Stimulated activated CD8-positive, alpha-beta memory T cell treated with anti-CD3 and anti-CD28 coated beads, Interleukin-7, amount 100 ng/mL, for 1 hour (primary cell): ENCODE measurements around the gene DNAJC7.
A peak's percentile ranks its signal among the peaks of the same experiment; 100 is the strongest.

ENCODE experiments used
- DNase-seq, 2 donors: peaks; one replicate each; pipeline ENCODE4 v3.0.0-alpha.2; 2020; ENCODE audit warnings: low read depth in 2 of 2

Gene DNAJC7, protein sequence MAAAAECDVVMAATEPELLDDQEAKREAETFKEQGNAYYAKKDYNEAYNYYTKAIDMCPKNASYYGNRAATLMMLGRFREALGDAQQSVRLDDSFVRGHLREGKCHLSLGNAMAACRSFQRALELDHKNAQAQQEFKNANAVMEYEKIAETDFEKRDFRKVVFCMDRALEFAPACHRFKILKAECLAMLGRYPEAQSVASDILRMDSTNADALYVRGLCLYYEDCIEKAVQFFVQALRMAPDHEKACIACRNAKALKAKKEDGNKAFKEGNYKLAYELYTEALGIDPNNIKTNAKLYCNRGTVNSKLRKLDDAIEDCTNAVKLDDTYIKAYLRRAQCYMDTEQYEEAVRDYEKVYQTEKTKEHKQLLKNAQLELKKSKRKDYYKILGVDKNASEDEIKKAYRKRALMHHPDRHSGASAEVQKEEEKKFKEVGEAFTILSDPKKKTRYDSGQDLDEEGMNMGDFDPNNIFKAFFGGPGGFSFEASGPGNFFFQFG

DNA sequence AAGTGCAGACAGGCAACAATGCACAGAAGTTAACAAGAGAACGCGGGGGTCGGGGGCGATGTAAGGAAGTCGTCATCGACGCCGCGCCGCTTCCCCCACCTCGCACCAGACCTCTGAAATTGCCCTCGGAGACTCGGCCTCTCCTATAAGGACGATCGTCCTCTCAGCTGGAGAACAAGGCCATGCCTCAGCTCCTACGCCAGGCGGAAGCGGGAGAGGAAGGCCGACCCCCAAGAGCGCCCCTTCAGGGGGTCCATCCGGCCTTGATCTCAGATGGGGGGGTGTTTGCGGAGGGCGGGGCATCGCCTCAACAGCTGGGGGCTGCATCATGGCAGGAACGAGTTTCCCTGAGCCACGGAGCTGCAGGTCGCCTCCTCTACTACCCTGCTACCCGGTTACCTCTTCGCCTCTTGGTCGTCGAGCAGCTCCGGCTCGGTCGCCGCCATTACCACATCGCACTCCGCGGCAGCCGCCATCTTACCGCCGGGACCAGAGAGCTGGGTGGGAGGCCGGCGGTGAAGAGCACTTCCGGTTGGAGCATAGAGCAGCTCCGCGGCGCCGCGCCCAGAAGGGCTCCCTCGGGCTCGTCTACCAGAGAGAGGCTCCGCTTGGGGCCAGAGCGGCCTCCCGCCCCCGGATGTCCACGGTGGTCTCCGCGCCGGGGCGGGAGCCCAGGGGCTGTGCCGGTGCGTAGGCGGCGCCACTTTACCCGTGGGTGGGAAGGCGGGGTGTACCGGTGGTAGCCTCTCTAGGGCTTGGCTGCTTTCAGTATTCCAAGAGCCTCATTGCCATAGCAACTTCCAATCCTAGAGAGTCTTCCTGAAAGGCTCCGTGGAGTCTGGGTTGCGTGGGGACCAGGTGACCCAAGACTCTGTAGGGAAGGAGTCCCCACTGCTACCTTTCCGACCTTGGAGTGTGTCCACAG, at the start of gene DNAJC7:
Gene DNAJC7, minus strand, starts transcription at position 499 of the 925 bp plus-strand sequence. Its CDS starts 23 bp downstream, at position 476.
- peak; percentile 71 to 78 for DNase-seq

- DNase-seq = no peak
These were observed 48.0 kb upstream of the DNAJC7 start for GRCh38 chr17:42065201-42065600.

GRCh38 chr17:42062681-42063080, 45.4 kb upstream of the DNAJC7 start:
- no peak for DNase-seq

DNA sequence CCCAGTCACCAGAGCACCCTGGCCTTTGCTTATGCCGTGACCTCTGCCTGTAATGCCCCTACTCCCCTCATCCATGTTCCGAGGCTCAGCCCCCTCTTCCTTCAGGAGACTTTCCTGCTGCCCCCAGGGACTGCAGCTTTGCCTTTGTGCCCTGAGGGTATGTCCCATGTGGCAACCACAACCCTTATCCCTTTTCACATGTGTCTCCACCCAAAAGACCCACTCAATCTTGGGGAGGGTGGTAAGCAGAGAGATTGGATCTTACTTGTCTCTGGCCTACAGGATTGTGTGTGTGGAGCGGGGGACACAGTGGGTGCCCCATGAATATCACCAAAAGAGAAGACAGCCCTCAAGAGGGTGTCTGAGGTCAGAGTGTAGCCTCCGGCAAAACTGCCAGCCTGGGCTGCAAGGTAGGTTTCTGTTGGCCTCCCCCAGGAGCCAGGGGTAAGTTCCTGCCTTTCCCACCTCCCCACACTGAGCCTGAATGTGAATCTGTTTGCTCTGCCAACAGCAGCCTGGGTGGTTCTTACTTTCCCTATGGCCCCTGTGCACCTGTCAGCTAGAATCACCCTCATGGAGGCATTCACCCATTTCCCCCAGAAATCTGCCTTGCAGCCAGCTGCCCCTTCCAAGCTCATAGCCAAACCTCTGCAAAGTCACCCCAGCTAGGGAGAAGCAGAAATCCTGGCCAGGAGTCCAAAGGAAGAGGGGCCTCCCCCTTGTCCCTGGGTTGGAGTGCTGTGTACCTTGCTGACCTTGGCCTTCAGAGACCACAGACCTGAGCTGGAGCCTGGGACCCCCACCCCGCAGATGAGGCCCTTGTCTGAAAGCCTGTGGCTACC, 44.6 kb upstream of the DNAJC7 start:
- DNase-seq = no peak

- no peak for DNase-seq
These were observed 43.0 kb upstream of the DNAJC7 start for GRCh38 chr17:42060231-42060630.

DNA sequence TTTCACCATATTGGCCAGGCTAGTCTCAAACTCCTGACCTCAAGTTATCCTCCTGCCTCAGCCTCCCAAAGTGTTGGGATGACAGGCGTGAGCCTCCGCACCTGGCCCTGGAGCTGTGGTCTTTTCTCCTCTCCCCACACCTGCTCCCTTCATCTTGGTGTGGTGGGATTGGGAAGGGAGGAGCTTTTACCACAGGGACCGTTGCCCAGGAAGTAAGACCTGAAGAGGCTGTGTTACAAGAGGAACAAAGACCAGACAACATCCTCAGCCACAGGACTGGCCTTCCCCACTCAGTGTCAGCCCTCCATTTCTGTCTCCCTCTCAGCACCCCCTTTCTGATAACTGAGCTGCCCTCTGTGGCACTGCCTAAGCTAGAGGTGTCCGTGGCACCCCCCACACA, 42.6 kb upstream of the DNAJC7 start:
- DNase-seq = no peak

GRCh38 chr17:42058063-42058462, 40.8 kb upstream of the DNAJC7 start:
- no peak for DNase-seq

DNA sequence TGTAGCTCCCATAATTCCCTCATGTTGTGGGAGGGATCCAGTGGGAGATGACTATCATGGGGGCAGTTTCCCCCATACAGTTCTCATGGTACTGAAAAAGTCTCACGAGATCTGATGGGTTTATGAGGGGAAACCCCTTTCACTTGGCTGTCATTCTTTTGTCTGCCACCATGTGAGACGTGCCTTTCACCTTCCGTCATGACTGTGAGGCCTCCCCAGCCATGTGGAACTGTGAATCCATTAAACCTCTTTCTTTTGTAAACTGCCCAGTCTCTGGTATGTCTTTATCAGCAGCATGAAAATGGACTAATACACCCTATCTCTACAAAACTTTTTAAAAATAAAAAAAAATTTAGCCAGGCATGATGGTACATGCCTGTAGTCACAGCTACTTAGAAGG, 39.4 kb upstream of the DNAJC7 start:
- DNase-seq = no peak

- DNase-seq = no peak
These were observed 38.3 kb upstream of the DNAJC7 start for GRCh38 chr17:42055496-42055895.

GRCh38 chr17:42055027-42055426, 37.8 kb upstream of the DNAJC7 start:
- no peak for DNase-seq

- DNase-seq = no peak
These were observed 36.7 kb upstream of the DNAJC7 start for GRCh38 chr17:42053731-42054500.

- DNase-seq = no peak
These were observed 35.2 kb upstream of the DNAJC7 start for GRCh38 chr17:42052346-42052877.

DNA sequence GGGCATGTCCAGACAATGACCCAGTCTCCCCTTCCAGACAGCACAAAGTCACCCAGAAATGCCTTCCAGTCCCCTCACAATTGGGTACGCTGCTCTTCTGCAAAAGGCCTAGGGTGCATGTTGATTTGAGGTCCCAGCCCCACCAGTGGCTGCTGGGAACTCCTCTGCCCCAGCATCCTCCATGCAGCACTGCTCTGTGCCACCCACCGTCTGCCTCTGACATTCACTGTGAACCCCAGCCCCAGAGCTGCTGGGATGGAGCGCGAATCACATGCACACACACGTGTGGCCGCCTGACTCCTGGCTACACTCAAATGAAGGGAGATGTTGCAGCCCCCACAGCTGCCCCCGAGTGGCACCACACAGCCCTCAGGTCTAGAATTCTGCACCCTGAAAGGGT, 34.4 kb upstream of the DNAJC7 start:
- DNase-seq = no peak

DNA sequence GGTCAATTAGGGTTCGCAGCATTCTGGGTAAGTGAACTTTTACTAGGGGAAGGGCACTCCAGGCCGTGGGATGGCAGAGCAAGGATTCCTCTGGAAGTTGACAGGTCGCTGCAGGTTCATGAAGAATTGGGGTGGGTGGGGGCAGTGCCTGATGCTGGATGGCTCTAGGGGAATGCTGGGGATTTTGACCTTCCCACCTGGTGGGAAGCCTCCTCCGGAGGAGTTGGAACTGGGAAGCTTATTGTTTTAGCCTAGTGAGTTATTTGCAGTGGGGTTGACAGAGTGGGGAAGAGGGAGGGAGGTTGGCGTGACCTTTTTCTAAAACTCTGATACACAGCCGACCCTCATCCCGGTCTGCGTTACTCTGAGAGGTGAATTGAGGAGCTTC, 33.8 kb upstream of the DNAJC7 start:
- DNase-seq = no peak

DNA sequence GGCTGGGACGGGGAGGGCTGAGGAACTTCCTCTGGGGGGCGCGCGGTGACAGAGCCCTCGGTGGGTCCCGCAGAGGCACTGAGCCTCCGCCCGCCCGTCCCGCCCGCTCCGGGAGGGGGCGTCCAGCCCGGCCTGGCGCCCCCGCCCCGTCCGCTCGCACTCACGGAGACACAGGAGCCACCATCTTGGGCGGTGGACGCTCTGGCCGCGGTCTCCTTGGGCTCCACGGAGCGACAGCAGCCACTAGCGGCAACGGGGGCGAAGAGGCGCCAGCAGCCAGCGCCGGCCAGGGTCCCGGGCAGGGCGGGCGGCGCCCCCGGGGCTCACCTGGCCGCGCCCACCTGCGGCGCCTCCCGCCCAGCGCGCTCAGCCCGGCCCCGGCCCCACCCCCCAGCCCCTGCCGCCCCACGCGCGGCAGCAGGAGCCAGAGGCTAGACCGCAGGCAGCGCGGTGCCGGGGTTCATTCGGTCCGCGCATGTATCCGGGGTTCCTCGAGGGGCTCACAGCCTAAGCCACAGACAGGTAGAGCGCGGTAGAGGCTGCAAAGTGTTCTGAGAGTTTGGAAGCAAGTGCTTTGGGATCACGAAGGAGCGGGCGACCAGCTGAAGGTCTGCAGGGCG, 33.3 kb upstream of the DNAJC7 start, which contains the start of gene C17orf113:
Gene C17orf113, minus strand, starts transcription at position 209 of the 620 bp plus-strand sequence. CDS start 7,225 bp downstream, outside the sequence.
- DNase-seq = peak; percentile 8 to 27

GRCh38 chr17:42049834-42050392, 32.7 kb upstream of the DNAJC7 start:
- DNase-seq = no peak

- DNase-seq = no peak
These were observed 30.1 kb upstream of the DNAJC7 start for GRCh38 chr17:42047343-42047742.

- no peak for DNase-seq
These were observed 28.5 kb upstream of the DNAJC7 start for GRCh38 chr17:42045719-42046118.

- DNase-seq = no peak
These were observed 25.5 kb upstream of the DNAJC7 start for GRCh38 chr17:42042598-42043319.
